HEK293T (cell line): ENCODE data around the gene CLTRN.

ENCODE experiments used
- CTCF ChIA-PET: fragments of 350-600 bp; formaldehyde crosslinking; extraction: SDS; loops from one replicate; lab custom pipeline; 2021; ENCODE audit warnings: antibody characterized with exemption, inconsistent platforms; lab: Yijun Ruan, JAX
- POLR2A ChIA-PET: fragments of 350-600 bp; formaldehyde crosslinking; extraction: SDS; loops from one replicate; lab custom pipeline; 2020; ENCODE audit warnings: antibody characterized with exemption, inconsistent platforms; lab: Yijun Ruan, JAX
- DNase-seq: peaks from one replicate; pipeline ENCODE4 v3.0.0; 2012; ENCODE audit warnings: mixed read lengths; ENCODE audit errors: extremely low spot score
- ARNT ChIP-seq: fragments of 450-650 bp; IDR thresholded peaks from 2 replicates; pipeline ENCODE4 v1.6.1; 2017; ENCODE audit warnings: mild to moderate bottlenecking
- BHLHE40 ChIP-seq: fragments of 450-650 bp; IDR thresholded peaks from 2 replicates; pipeline ENCODE4 v1.6.1; 2016; ENCODE audit warnings: mild to moderate bottlenecking, moderate library complexity, borderline replicate concordance
- CTBP1 ChIP-seq: fragments of 450-650 bp; IDR thresholded peaks from 2 replicates; pipeline ENCODE4 v1.6.1; 2016; ENCODE audit warnings: borderline replicate concordance
- ELF4 ChIP-seq: fragments of 450-650 bp; IDR thresholded peaks from 2 replicates; pipeline ENCODE4 v1.6.1; 2017; ENCODE audit warnings: antibody characterized with exemption
- FOXA1 ChIP-seq: fragments of 450-650 bp; IDR thresholded peaks from 2 replicates; pipeline ENCODE4 v1.6.1; 2016; ENCODE audit warnings: mild to moderate bottlenecking
- FOXK2 ChIP-seq: fragments of 450-650 bp; IDR thresholded peaks from 2 replicates; pipeline ENCODE4 v1.6.1; 2016; ENCODE audit warnings: mild to moderate bottlenecking
- FOXM1 ChIP-seq: fragments of 450-650 bp; IDR thresholded peaks from 2 replicates; pipeline ENCODE4 v1.6.1; 2017; ENCODE audit warnings: mild to moderate bottlenecking, borderline replicate concordance
- HDGF ChIP-seq: fragments of 450-650 bp; IDR thresholded peaks from 2 replicates; pipeline ENCODE4 v1.6.1; 2017; ENCODE audit warnings: antibody characterized with exemption, borderline replicate concordance
- L3MBTL2 ChIP-seq: fragments of 450-650 bp; conservative IDR thresholded peaks from 2 replicates; pipeline ENCODE4 v1.6.1; 2016; ENCODE audit warnings: mild to moderate bottlenecking
- LEF1 ChIP-seq: fragments of 450-650 bp; IDR thresholded peaks from 2 replicates; pipeline ENCODE4 v1.6.1; 2017; ENCODE audit warnings: mild to moderate bottlenecking, borderline replicate concordance
- NFRKB ChIP-seq: fragments of 450-650 bp; IDR thresholded peaks from 2 replicates; pipeline ENCODE4 v1.6.1; 2016; ENCODE audit warnings: mild to moderate bottlenecking, moderate library complexity
- PKNOX1 ChIP-seq: fragments of 450-650 bp; IDR thresholded peaks from 2 replicates; pipeline ENCODE4 v1.6.1; 2016
- SP1 ChIP-seq: fragments of 450-650 bp; IDR thresholded peaks from 2 replicates; pipeline ENCODE4 v1.6.1; 2017
- SUZ12 ChIP-seq: fragments of 450-650 bp; IDR thresholded peaks from 2 replicates; pipeline ENCODE4 v1.6.1; 2016; ENCODE audit warnings: mild to moderate bottlenecking
- TARDBP ChIP-seq: fragments of 450-650 bp; IDR thresholded peaks from 2 replicates; pipeline ENCODE4 v1.6.1; 2016
- ZNF384 ChIP-seq: fragments of 450-650 bp; IDR thresholded peaks from 2 replicates; pipeline ENCODE4 v1.6.1; 2016

The CLTRN gene

GRCh38 chrX:15646543-15646942, 18.1 kb downstream of the CLTRN start:
- POLR2A ChIA-PET, result no interaction called here
- TF ChIP-seq CTBP1 (no peak), NFRKB (no peak), ELF4 (no peak), SP1 (no peak), LEF1 (no peak), HDGF (no peak), ARNT (no peak), FOXM1 (no peak), FOXK2 (no peak), PKNOX1 (no peak), SUZ12 (no peak), FOXA1 (no peak), ZNF384 (no peak), BHLHE40 (no peak), TARDBP (no peak), L3MBTL2 (no peak)
- CTCF ChIA-PET, result no interaction called here
- DNase-seq, result no peak

- POLR2A ChIA-PET, result no interaction called here
- TF ChIP-seq ELF4 (no peak), HDGF (no peak), SUZ12 (no peak), BHLHE40 (no peak), FOXM1 (no peak), PKNOX1 (no peak), FOXK2 (no peak), SP1 (no peak), CTBP1 (no peak), TARDBP (no peak), ARNT (no peak), FOXA1 (no peak), L3MBTL2 (no peak), LEF1 (no peak), ZNF384 (no peak), NFRKB (no peak)
- DNase-seq, result no peak
- CTCF ChIA-PET, result no interaction called here
These were observed 18.6 kb downstream of the CLTRN start for GRCh38 chrX:15646031-15646430.

GRCh38 chrX:15645266-15645665, 19.3 kb downstream of the CLTRN start:
- TF ChIP-seq ELF4 (no peak), ARNT (no peak), CTBP1 (no peak), SP1 (no peak), L3MBTL2 (no peak)
- ChIA-PET CTCF (no interaction called here), POLR2A (no interaction called here)
- DNase-seq, result no peak

GRCh38 chrX:15644560-15644872, 20.1 kb downstream of the CLTRN start:
- ChIA-PET CTCF (no interaction called here), POLR2A (no interaction called here)

GRCh38 chrX:15643786-15644559, 20.6 kb downstream of the CLTRN start:
- CTCF ChIA-PET, result no interaction called here
- no peak for DNase-seq
- POLR2A ChIA-PET, result no interaction called here
- TF ChIP-seq SUZ12 (no peak), BHLHE40 (no peak), LEF1 (no peak), CTBP1 (no peak), ELF4 (no peak), SP1 (no peak), HDGF (no peak), FOXK2 (no peak), FOXA1 (no peak), ARNT (no peak), FOXM1 (no peak), TARDBP (no peak)

More at GRCh38 chrX:15644560-15644872, 20.1 kb downstream of the CLTRN start:
- TF ChIP-seq FOXA1 (no peak), FOXK2 (no peak), SUZ12 (no peak), TARDBP (no peak), FOXM1 (no peak), PKNOX1 (no peak), ELF4 (no peak)
- no peak for DNase-seq

GRCh38 chrX:15631637-15632036, 33.0 kb downstream of the CLTRN start:
- no peak for DNase-seq
- CTCF ChIA-PET, result no interaction called here
- TF ChIP-seq FOXA1 (no peak), PKNOX1 (no peak), LEF1 (no peak)
- POLR2A ChIA-PET, result interaction anchor here (1.0 kb wide), 1 partner anchor 43 kb away, joined by 3 read pairs; no protein-coding TSS in a partner anchor
